IPS-18c (cell line): ENCODE results near the gene FUS.
"Not testable (repeated sequence)": the region's sequence is repeated elsewhere in the genome, so short reads cannot be mapped to it uniquely, and the experiment has no call there.

Source experiments
- H3K4me3 ChIP-seq: 2 replicates; pipeline ENCODE4 v1.7.0; 2013; ENCODE audit warnings: low read depth, mild to moderate bottlenecking, low read length, moderate library complexity; ENCODE audit not compliant: insufficient read depth
- H3K9me3 ChIP-seq: one replicate; pipeline ENCODE4 v1.6.1; 2013; ENCODE audit warnings: mild to moderate bottlenecking, low read length, moderate library complexity; ENCODE audit not compliant: control insufficient read depth, insufficient read depth

The FUS gene

GRCh38 chr16:31179747-31180459 is at the start of gene FUS:
FUS (plus strand) TSS chr16:31180139; CDS start chr16:31180215, 76 bp downstream.
- Histone ChIP-seq H3K9me3 (no peaks in the 10 kb centered on the region), H3K4me3 (peak within 1 kb of the TSS; percentile 98)

GRCh38 chr16:31130336-31130891 is 49.5 kb upstream of the FUS start:
- Histone ChIP-seq H3K4me3 (no peak overlapping the region), H3K9me3 (peaks cover 2% of the 10 kb centered on the region)

GRCh38 chr16:31130899-31131298 is 49.0 kb upstream of the FUS start:
- peaks cover 2% of the 10 kb centered on the region for H3K9me3 ChIP-seq
- no peak overlapping the region for H3K4me3 ChIP-seq

GRCh38 chr16:31131416-31131815 is 48.5 kb upstream of the FUS start:
- no peak overlapping the region for H3K4me3 ChIP-seq

GRCh38 chr16:31131841-31132271 is 48.1 kb upstream of the FUS start:
- peaks cover 2% of the 10 kb centered on the region for H3K9me3 ChIP-seq

More at GRCh38 chr16:31131416-31131815, 48.5 kb upstream of the FUS start:
- H3K9me3 ChIP-seq: peaks cover 2% of the 10 kb centered on the region

GRCh38 chr16:31132303-31132979 is 47.5 kb upstream of the FUS start:
- H3K9me3 ChIP-seq: peaks cover 2% of the 10 kb centered on the region
- no peak overlapping the region for H3K4me3 ChIP-seq

More at GRCh38 chr16:31131841-31132271, 48.1 kb upstream of the FUS start:
- H3K4me3 ChIP-seq: no peak overlapping the region

GRCh38 chr16:31133046-31133501 is 46.9 kb upstream of the FUS start:
- Histone ChIP-seq H3K4me3 (peak overlapping the region; percentile 28; the same call in 1 of the 2 replicates), H3K9me3 (peaks cover 2% of the 10 kb centered on the region)

GRCh38 chr16:31134091-31134571 is 45.8 kb upstream of the FUS start:
- no peaks in the 10 kb centered on the region for H3K9me3 ChIP-seq
- H3K4me3 ChIP-seq: peak overlapping the region; percentile 70

- H3K4me3 ChIP-seq: peak overlapping the region; percentile 70
- H3K9me3 ChIP-seq: no peaks in the 10 kb centered on the region
Measured at GRCh38 chr16:31134625-31135534, 45.1 kb upstream of the FUS start.

GRCh38 chr16:31135535-31136286 is 44.2 kb upstream of the FUS start, which contains the start of gene PRSS8:
PRSS8 (minus strand) TSS chr16:31135727; CDS start chr16:31135498, 229 bp downstream.
- H3K9me3 ChIP-seq: no peaks in the 10 kb centered on the region
- H3K4me3 ChIP-seq: peak within 1 kb of the TSS; percentile 70

- Histone ChIP-seq H3K4me3 (peak overlapping the region; percentile 70; the same call in 1 of the 2 replicates), H3K9me3 (no peaks in the 10 kb centered on the region)
Measured at GRCh38 chr16:31136287-31136662, 43.7 kb upstream of the FUS start.

- not testable (repeated sequence) for H3K9me3 ChIP-seq, H3K4me3 ChIP-seq
Measured at GRCh38 chr16:31136822-31137499, 43.0 kb upstream of the FUS start.

GRCh38 chr16:31138621-31139578 is 41.0 kb upstream of the FUS start:
- Histone ChIP-seq H3K9me3 (no peaks in the 10 kb centered on the region), H3K4me3 (no peak overlapping the region)

- not testable (repeated sequence) for H3K4me3 ChIP-seq
Measured at GRCh38 chr16:31141071-31141469, 38.9 kb upstream of the FUS start.

More at GRCh38 chr16:31141071-31141469, 38.9 kb upstream of the FUS start:
- not testable (repeated sequence) for H3K9me3 ChIP-seq
